IMR-90 (cell line): ENCODE measurements around the gene ITGB5. TPM values are rescaled to one million over a fixed set of nuclear protein-coding genes. Genes with fewer than 3 reads are reported as not detected.

Experiments
- ATAC-seq: fragments of 200-7000 bp; cut with Tn5 transposase; 2 replicates; pipeline ENCODE4 v1.9.1; 2020; ENCODE audit warnings: low read depth, mild to moderate bottlenecking, moderate library complexity
- BruUV-seq: library from RNA; stranded (reverse); fragments of 400-500 nt; replicated peaks from 2 replicates; lab custom pipeline; 2021; lab: Mats Ljungman, UMichigan
- CTCF ChIA-PET: fragments of 300-600 bp; formaldehyde crosslinking; extraction: SDS; loops from one replicate; lab custom pipeline; 2021; ENCODE audit warnings: antibody characterized with exemption; lab: Yijun Ruan, JAX
- POLR2A ChIA-PET: fragments of 300-600 bp; sonication (Branson Sonifier 250); formaldehyde crosslinking; loops from one replicate; lab custom pipeline; 2022; ENCODE audit warnings: antibody characterized with exemption; ENCODE audit not compliant: unreplicated experiment; lab: Charles Lee
- DNase-seq: peaks from one replicate; pipeline ENCODE4 v3.0.0; 2013
- H2AFZ ChIP-seq: replicated peaks from 2 replicates; pipeline ENCODE3; 2013; ENCODE audit warnings: low read length, mild to moderate bottlenecking; ENCODE audit not compliant: poor library complexity
- H2AK5ac ChIP-seq: 2 replicates; pipeline ENCODE4 v1.6.1; 2013; ENCODE audit warnings: low read depth, low read length, inconsistent platforms
- H2AK9ac ChIP-seq: replicated peaks from 2 replicates; pipeline ENCODE3; 2013; ENCODE audit warnings: mild to moderate bottlenecking, low read depth, low read length, moderate library complexity; ENCODE audit not compliant: poor library complexity
- H2BK120ac ChIP-seq: 2 replicates; pipeline ENCODE4 v1.6.1; 2013; ENCODE audit warnings: low read depth, low read length, inconsistent platforms
- H2BK15ac ChIP-seq: 3 replicates; pipeline ENCODE4 v1.6.1; 2013; ENCODE audit warnings: low read depth, low read length, inconsistent platforms
- H2BK20ac ChIP-seq: 2 replicates; pipeline ENCODE4 v1.6.1; 2013; ENCODE audit warnings: low read depth, mild to moderate bottlenecking, inconsistent platforms, low read length, moderate library complexity
- H2BK5ac ChIP-seq: 2 replicates; pipeline ENCODE4 v1.6.1; 2013; ENCODE audit warnings: mild to moderate bottlenecking, low read depth, low read length, inconsistent platforms; ENCODE audit not compliant: poor library complexity, severe bottlenecking
- H3K14ac ChIP-seq: replicated peaks from 2 replicates; pipeline ENCODE4 v1.6.1; 2013; ENCODE audit warnings: low read depth, low read length, inconsistent platforms
- H3K18ac ChIP-seq: 2 replicates; pipeline ENCODE4 v1.6.1; 2013; ENCODE audit warnings: low read depth, low read length, control low read depth
- H3K23ac ChIP-seq: 2 replicates; pipeline ENCODE4 v1.6.1; 2013; ENCODE audit warnings: low read depth, low read length, inconsistent platforms
- H3K27ac ChIP-seq: 2 replicates; pipeline ENCODE4 v1.5.1; 2013; ENCODE audit warnings: mild to moderate bottlenecking, control low read depth, low read length; ENCODE audit not compliant: insufficient read depth
- H3K27me3 ChIP-seq: 2 replicates; pipeline ENCODE4 v1.6.1; 2013; ENCODE audit warnings: low read length; ENCODE audit not compliant: control insufficient read depth, insufficient read depth
- H3K36me3 ChIP-seq: 2 replicates; pipeline ENCODE4 v1.6.1; 2013; ENCODE audit warnings: low read length, mixed read lengths; ENCODE audit not compliant: control insufficient read depth, insufficient read depth
- H3K4ac ChIP-seq: 2 replicates; pipeline ENCODE4 v1.6.1; 2013; ENCODE audit warnings: low read depth, low read length, inconsistent platforms
- H3K4me1 ChIP-seq: 2 replicates; pipeline ENCODE4 v1.6.1; 2013; ENCODE audit warnings: low read length, mixed read lengths; ENCODE audit not compliant: control insufficient read depth, insufficient read depth
- H3K4me2 ChIP-seq: 2 replicates; pipeline ENCODE4 v1.6.1; 2013; ENCODE audit warnings: low read depth, mild to moderate bottlenecking, control low read depth, low read length, moderate library complexity
- H3K4me3 ChIP-seq: 2 replicates; pipeline ENCODE4 v1.5.1; 2013; ENCODE audit warnings: low read depth, mild to moderate bottlenecking, control low read depth, low read length, moderate library complexity; ENCODE audit not compliant: insufficient read depth
- H3K56ac ChIP-seq: 2 replicates; pipeline ENCODE4 v1.6.1; 2013; ENCODE audit warnings: low read length, inconsistent platforms; ENCODE audit not compliant: insufficient read depth; ENCODE audit errors: extremely low read depth
- H3K79me1 ChIP-seq, 2 experiments: 2 replicates each; pipeline ENCODE4 v1.6.1; 2013; ENCODE audit warnings: low read length in 2 of 2, inconsistent platforms in 1 of 2, low read depth in 1 of 2
- H3K9ac ChIP-seq: 2 replicates; pipeline ENCODE4 v1.6.1; 2013; ENCODE audit warnings: low read depth, low read length, control low read depth
- H3K9me1 ChIP-seq: 2 replicates; pipeline ENCODE4 v1.6.1; 2013; ENCODE audit warnings: low read length, inconsistent platforms; ENCODE audit not compliant: insufficient read depth
- H3K9me3 ChIP-seq: 2 replicates; pipeline ENCODE4 v1.6.1; 2013; ENCODE audit warnings: low read length; ENCODE audit not compliant: control insufficient read depth, insufficient read depth
- H4K20me1 ChIP-seq: 2 replicates; pipeline ENCODE4 v1.6.1; 2013; ENCODE audit warnings: low read length, inconsistent platforms; ENCODE audit not compliant: insufficient read depth
- H4K5ac ChIP-seq: 2 replicates; pipeline ENCODE4 v1.6.1; 2013; ENCODE audit warnings: mild to moderate bottlenecking, low read depth, low read length, control low read depth
- H4K8ac ChIP-seq, 2 experiments: 2 replicates each; pipeline ENCODE4 v1.6.1; 2013; ENCODE audit warnings: low read depth in 2 of 2, low read length in 2 of 2, control low read depth in 1 of 2, inconsistent platforms in 1 of 2
- H4K91ac ChIP-seq: 2 replicates; pipeline ENCODE4 v1.6.1; 2013; ENCODE audit warnings: low read depth, low read length, inconsistent platforms; ENCODE audit not compliant: insufficient read depth
- BHLHE40 ChIP-seq: fragments of 150-350 bp; IDR thresholded peaks from 2 replicates; pipeline ENCODE4 v1.6.1; 2016; ENCODE audit warnings: mild to moderate bottlenecking, low read depth, low read length
- CEBPB ChIP-seq: IDR thresholded peaks from 2 replicates; pipeline ENCODE4 v1.6.1; 2012; ENCODE audit warnings: low read depth, low read length, improper control_type of control experiment
- CHD1 ChIP-seq: IDR thresholded peaks from 2 replicates; pipeline ENCODE4 v1.6.1; 2012; ENCODE audit warnings: low read depth, low read length, improper control_type of control experiment
- ELK1 ChIP-seq: fragments of 150-350 bp; IDR thresholded peaks from 2 replicates; pipeline ENCODE4 v1.6.1; 2016; ENCODE audit warnings: low read depth, mild to moderate bottlenecking, low read length, moderate library complexity, borderline replicate concordance
- FOS ChIP-seq: fragments of 150-350 bp; IDR thresholded peaks from 2 replicates; pipeline ENCODE4 v1.6.1; 2016; ENCODE audit warnings: low read depth, low read length
- MAFK ChIP-seq: IDR thresholded peaks from 2 replicates; pipeline ENCODE4 v1.6.1; 2012; ENCODE audit warnings: low read depth, low read length, improper control_type of control experiment
- MAZ ChIP-seq: IDR thresholded peaks from 2 replicates; pipeline ENCODE4 v1.6.1; 2012; ENCODE audit warnings: low read depth, mild to moderate bottlenecking, low read length, improper control_type of control experiment, moderate library complexity, borderline replicate concordance
- MXI1 ChIP-seq: IDR thresholded peaks from 2 replicates; pipeline ENCODE4 v1.6.1; 2012; ENCODE audit warnings: low read depth, mild to moderate bottlenecking, low read length, moderate library complexity, borderline replicate concordance
- NFE2L2 ChIP-seq: fragments of 150-350 bp; IDR thresholded peaks from 2 replicates; pipeline ENCODE4 v1.6.1; 2016; ENCODE audit warnings: low read depth, mild to moderate bottlenecking, low read length
- POLR2A ChIP-seq: IDR thresholded peaks from 2 replicates; pipeline ENCODE4 v1.6.1; 2012; ENCODE audit warnings: mild to moderate bottlenecking, low read depth, low read length
- RAD21 ChIP-seq: IDR thresholded peaks from 2 replicates; pipeline ENCODE4 v1.6.1; 2012; ENCODE audit warnings: low read length, improper control_type of control experiment
- RCOR1 ChIP-seq: IDR thresholded peaks from 2 replicates; pipeline ENCODE4 v1.6.1; 2012; ENCODE audit warnings: mild to moderate bottlenecking, low read length, improper control_type of control experiment; ENCODE audit not compliant: insufficient replicate concordance
- RFX5 ChIP-seq: IDR thresholded peaks from 2 replicates; pipeline ENCODE4 v1.8.0; 2012; ENCODE audit warnings: low read depth, mild to moderate bottlenecking, low read length, moderate library complexity
- SMC3 ChIP-seq: fragments of 150-350 bp; IDR thresholded peaks from 2 replicates; pipeline ENCODE4 v1.6.1; 2016; ENCODE audit warnings: low read depth, mild to moderate bottlenecking, antibody characterized with exemption, low read length, moderate library complexity
- USF2 ChIP-seq: fragments of 150-350 bp; IDR thresholded peaks from 2 replicates; pipeline ENCODE4 v1.6.1; 2017; ENCODE audit warnings: mild to moderate bottlenecking, antibody characterized with exemption, low read length, low read depth
- WGBS, 2 experiments: methylation state at CpG; one replicate each; pipeline versions ENCODE4 v1.1.5 to v1.1.7; 2013; ENCODE audit warnings: missing lambda C conversion rate in 2 of 2; ENCODE audit not compliant: insufficient read length in 1 of 2; ENCODE audit errors: extremely low coverage in 2 of 2; 5-methylcytosine and 5-hydroxymethylcytosine counted together
- dilution Hi-C: fragments of 300-500 bp; cut with HindIII; formaldehyde crosslinking; loops from one replicate; pipeline ENCODE4 v1.14.3; 2018; ENCODE audit warnings: low sequenced_read_pairs; ENCODE audit not compliant: unreplicated experiment
- in situ Hi-C: fragments of 300-500 bp; cut with MboI; formaldehyde crosslinking; loops from 3 replicates; pipeline ENCODE4 v1.14.3; 2019; ENCODE audit warnings: low sequenced_read_pairs, inconsistent platforms, mixed read lengths
- intact Hi-C: fragments of 100-400 bp; cut with micrococcal nuclease; formaldehyde crosslinking; loops from 2 replicates; pipeline ENCODE4 v1.10.0; 2022
- polyA plus RNA-seq, 3 experiments: library from polyadenylated mRNA; depleted of rRNA; stranded (reverse); fragments of >200 nt; gene quantifications; 2 replicates each; pipeline ENCODE4 v1.2.3, GENCODE V29; 2012; ENCODE audit warnings: low replicate concordance in 1 of 3
- total RNA-seq: library from RNA; depleted of rRNA; stranded (reverse); fragments of >200 nt; gene quantifications from 2 replicates; pipeline ENCODE4 v1.2.3, GENCODE V29; 2012
- TF ChIP-seq, protein P1 (sequence below): conservative IDR thresholded peaks from 2 replicates; pipeline ENCODE4 v1.5.1; 2012; ENCODE audit warnings: mild to moderate bottlenecking, low read depth, low read length, improper control_type of control experiment

ITGB5 gene
- total and polyA plus RNA-seq, 2 of the 4 experiments (the other 2 are of a cell fraction): 85.0 to 101 TPM

GRCh38 chr3:124815781-124816180 lies 71.4 kb downstream of the ITGB5 start:
- no peaks in the 10 kb centered on the region for H3K9me3 ChIP-seq
- H3K27ac ChIP-seq: no peak overlapping the region
- no peak overlapping the region for H2BK15ac ChIP-seq
- H2AFZ ChIP-seq: no peak overlapping the region
- H3K4ac ChIP-seq: no peak overlapping the region
- no peak overlapping the region for H3K4me3 ChIP-seq
- dilution Hi-C loops: no loop called here
- BruUV-seq: no TSS peak
- no peak overlapping the region for H2AK9ac ChIP-seq
- H3K14ac ChIP-seq: no peak overlapping the region
- H3K79me1 ChIP-seq: peaks cover 4 to 48% of the 10 kb centered on the region in 2 experiments
- H4K91ac ChIP-seq: no peak overlapping the region
- H3K9ac ChIP-seq: no peak overlapping the region
- POLR2A ChIA-PET: no interaction called here
- intact Hi-C loops: no loop called here
- H2BK20ac ChIP-seq: peak overlapping the region; percentile 11; the same call in 1 of the 2 replicates
- H3K9me1 ChIP-seq: peaks cover 44% of the 10 kb centered on the region
- H3K23ac ChIP-seq: no peak overlapping the region
- ATAC-seq (no peak), DNase-seq (no peak)
- no CpG with 5 or more reads among the region's 5 CpGs for WGBS, 2 experiments
- no peak overlapping the region for H2BK5ac ChIP-seq
- CTCF ChIA-PET: no interaction called here
- H3K56ac ChIP-seq: no peak overlapping the region
- H3K4me1 ChIP-seq: peaks cover 32% of the 10 kb centered on the region
- no peak overlapping the region for H3K4me2 ChIP-seq
- peaks cover 23% of the 10 kb centered on the region for H3K36me3 ChIP-seq
- no peak overlapping the region for H2BK120ac ChIP-seq
- H4K5ac ChIP-seq: no peak overlapping the region
- H3K27me3 ChIP-seq: no peaks in the 10 kb centered on the region
- peak overlapping the region; percentile 23; the same call in 1 of the 2 replicates for H2AK5ac ChIP-seq
- no peak for TF ChIP-seq MXI1
- no peak for TF ChIP-seq USF2
- TF ChIP-seq MAFK: no peak
- TF ChIP-seq SMC3: no peak
- TF ChIP-seq, protein P1, sequence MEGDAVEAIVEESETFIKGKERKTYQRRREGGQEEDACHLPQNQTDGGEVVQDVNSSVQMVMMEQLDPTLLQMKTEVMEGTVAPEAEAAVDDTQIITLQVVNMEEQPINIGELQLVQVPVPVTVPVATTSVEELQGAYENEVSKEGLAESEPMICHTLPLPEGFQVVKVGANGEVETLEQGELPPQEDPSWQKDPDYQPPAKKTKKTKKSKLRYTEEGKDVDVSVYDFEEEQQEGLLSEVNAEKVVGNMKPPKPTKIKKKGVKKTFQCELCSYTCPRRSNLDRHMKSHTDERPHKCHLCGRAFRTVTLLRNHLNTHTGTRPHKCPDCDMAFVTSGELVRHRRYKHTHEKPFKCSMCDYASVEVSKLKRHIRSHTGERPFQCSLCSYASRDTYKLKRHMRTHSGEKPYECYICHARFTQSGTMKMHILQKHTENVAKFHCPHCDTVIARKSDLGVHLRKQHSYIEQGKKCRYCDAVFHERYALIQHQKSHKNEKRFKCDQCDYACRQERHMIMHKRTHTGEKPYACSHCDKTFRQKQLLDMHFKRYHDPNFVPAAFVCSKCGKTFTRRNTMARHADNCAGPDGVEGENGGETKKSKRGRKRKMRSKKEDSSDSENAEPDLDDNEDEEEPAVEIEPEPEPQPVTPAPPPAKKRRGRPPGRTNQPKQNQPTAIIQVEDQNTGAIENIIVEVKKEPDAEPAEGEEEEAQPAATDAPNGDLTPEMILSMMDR: no peak
- no peak for TF ChIP-seq POLR2A
- no peak for TF ChIP-seq CHD1
- no peak for TF ChIP-seq RFX5
- TF ChIP-seq NFE2L2: no peak
- TF ChIP-seq BHLHE40: no peak
- no peak for TF ChIP-seq MAZ
- TF ChIP-seq RCOR1: no peak
- no peak for TF ChIP-seq CEBPB
- no peak for TF ChIP-seq ELK1
- no peak for TF ChIP-seq FOS
- no peak for TF ChIP-seq RAD21
- peaks cover 21% of the 10 kb centered on the region; the same call in 1 of the 2 replicates for H4K20me1 ChIP-seq
- H3K18ac ChIP-seq: peak overlapping the region; percentile 5; the same call in 1 of the 2 replicates
- in situ Hi-C loops: no loop called here
- no peak overlapping the region for H4K8ac ChIP-seq
